Activated naive CD8-positive, alpha-beta T cell treated with anti-CD3 and anti-CD28 coated beads, Interleukin-2, amount 50 U/mL, for 16 hours (primary cell): ENCODE measurements around the gene ERBIN.
"Not testable (repeated sequence)": the region's sequence is repeated elsewhere in the genome, so short reads cannot be mapped to it uniquely, and the experiment has no call there.

Experiments used
- DNase-seq: peaks from one replicate; pipeline ENCODE4 v3.0.0-alpha.2; 2020; ENCODE audit warnings: low read depth, low spot score

ERBIN gene, protein sequence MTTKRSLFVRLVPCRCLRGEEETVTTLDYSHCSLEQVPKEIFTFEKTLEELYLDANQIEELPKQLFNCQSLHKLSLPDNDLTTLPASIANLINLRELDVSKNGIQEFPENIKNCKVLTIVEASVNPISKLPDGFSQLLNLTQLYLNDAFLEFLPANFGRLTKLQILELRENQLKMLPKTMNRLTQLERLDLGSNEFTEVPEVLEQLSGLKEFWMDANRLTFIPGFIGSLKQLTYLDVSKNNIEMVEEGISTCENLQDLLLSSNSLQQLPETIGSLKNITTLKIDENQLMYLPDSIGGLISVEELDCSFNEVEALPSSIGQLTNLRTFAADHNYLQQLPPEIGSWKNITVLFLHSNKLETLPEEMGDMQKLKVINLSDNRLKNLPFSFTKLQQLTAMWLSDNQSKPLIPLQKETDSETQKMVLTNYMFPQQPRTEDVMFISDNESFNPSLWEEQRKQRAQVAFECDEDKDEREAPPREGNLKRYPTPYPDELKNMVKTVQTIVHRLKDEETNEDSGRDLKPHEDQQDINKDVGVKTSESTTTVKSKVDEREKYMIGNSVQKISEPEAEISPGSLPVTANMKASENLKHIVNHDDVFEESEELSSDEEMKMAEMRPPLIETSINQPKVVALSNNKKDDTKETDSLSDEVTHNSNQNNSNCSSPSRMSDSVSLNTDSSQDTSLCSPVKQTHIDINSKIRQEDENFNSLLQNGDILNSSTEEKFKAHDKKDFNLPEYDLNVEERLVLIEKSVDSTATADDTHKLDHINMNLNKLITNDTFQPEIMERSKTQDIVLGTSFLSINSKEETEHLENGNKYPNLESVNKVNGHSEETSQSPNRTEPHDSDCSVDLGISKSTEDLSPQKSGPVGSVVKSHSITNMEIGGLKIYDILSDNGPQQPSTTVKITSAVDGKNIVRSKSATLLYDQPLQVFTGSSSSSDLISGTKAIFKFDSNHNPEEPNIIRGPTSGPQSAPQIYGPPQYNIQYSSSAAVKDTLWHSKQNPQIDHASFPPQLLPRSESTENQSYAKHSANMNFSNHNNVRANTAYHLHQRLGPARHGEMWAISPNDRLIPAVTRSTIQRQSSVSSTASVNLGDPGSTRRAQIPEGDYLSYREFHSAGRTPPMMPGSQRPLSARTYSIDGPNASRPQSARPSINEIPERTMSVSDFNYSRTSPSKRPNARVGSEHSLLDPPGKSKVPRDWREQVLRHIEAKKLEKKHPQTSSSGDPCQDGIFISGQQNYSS (N-terminal part only)

DNA sequence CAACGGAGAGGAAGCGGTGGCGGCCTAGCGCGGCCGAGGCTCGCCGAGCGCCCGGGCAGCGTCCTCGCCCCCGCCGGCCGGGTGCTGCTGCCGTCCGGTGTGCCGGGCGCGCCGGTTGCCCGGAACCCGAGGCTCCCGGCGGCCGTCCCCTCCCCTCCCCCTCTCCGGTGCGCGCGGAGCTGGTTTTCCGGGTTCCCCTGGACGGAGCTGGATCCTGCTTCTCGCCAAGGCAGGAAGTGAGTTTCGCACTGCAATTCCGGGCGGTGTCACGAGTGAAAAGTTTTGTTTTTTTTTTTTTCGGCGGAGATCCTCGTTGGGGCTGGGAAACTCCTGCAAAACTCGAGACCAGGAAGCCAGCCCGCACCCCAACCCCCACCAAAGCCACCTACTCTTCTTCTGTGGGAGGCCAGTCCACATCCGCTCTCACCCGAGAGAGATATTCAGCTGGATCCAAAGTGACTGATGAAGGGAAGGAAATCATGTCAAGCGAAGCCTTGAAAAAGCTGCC, at the start of gene ERBIN:
Gene ERBIN, plus strand, starts transcription at position 300 of the 508 bp plus-strand sequence. CDS start 66,144 bp downstream, outside the sequence.
- peak; percentile 27 for DNase-seq

DNA sequence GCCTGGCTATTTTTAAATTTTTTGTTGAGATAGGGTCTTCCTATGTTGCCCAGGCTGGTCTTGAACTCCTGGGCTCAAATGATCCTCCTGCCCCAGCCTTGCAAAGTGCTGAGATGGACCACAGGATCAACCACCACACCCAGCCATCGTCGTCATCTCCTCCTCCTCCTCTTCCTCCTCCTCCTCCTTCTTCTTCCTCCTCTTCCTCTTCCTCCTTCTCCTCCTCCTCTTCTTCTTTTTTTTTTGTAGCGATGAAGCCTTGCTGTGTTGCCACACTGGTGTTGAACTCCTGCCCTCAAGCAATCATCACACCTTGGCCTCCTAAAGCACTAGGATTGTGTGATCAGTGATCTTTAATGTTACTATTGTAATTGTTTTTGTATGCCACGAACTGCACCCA, 49.4 kb upstream of the ERBIN start:
- DNase-seq = no peak

DNA sequence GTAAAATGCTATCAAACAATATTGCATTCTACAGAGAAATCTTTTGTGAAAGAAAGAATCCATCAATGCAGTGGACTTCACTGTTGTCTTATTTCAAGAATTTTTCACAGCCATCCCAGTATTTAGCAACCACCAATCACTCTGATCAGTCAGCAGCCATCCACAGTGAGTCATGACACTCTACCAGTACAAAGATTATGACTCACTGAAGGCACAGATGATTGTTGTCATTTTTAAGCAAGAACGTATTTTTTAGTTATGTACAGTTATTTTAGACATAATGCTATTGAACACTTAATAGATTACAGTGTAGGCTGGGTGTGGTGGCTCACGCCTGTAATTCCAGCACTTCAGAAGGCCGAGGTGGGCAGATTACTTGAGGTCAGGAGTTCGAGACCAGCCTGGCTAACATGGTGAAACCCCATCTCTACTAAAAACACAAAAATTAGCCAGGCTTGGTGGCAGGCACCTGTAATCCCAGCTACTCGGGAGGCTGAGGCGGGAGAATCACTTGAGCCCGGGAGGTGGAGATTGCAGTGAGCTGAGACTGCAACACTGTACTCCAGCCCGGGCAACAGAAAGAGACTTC, 46.6 kb upstream of the ERBIN start:
- not testable (repeated sequence) for DNase-seq

GRCh38 chr5:65880496-65881072, 45.8 kb upstream of the ERBIN start:
- no peak for DNase-seq

GRCh38 chr5:65882278-65882677, 44.1 kb upstream of the ERBIN start:
- no peak for DNase-seq

DNA sequence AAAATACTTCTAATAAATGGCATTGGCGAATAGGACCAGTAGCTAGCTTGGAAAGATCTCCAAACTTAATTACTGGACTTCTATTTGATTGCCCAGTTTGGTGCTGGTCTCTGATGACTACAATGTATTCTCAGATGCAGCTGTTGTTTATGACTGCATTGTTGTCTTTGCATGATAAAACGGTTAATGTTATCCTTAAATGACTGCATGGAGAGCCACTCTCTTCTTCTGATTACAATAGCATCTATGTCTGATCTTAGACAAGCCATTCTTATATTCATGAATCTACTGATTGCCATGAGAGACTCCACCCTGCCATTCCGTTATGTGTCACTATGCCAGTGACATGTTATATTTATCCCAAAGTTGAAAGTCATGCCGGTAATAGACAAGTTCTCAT, 42.9 kb upstream of the ERBIN start:
- no peak for DNase-seq

DNA sequence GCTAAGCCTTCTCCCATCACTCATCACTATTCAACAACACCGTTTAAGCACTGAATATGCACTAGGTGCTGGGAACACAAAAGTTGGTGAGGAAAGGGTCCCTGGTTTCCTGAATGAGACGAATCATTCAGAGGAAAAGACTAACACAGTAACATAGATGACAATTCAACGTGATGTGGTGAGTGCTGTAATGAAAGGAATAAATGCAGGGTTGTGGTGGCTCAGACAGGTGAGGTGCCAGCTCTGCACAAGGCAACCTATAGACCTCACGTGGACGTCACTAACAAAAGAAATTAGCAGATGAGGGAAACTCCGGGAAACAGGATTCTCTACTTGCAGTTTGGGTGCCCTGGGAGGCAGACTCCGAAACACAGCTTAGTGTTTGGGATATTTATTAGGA, 40.0 kb upstream of the ERBIN start:
- no peak for DNase-seq

GRCh38 chr5:65892024-65892423, 34.4 kb upstream of the ERBIN start:
- DNase-seq = not testable (repeated sequence)

DNA sequence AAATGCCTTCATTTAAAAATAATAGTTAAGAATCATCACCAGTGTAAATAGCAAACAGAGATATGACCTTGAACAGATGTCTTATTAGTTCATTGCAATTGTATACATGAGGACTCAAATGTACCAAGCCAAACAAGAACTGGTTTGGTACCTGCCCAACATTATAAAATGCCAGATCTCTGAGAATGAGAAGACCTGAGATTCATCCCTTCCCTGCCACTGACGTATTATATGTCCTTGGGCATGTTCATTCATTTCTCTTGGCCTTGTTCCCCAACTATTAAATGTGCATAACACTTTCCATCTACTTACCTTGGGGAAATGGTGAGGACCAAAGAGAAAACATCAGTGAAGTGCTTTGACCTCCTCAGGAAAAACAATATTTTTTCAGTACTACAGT, 33.6 kb upstream of the ERBIN start:
- DNase-seq = no peak

DNA sequence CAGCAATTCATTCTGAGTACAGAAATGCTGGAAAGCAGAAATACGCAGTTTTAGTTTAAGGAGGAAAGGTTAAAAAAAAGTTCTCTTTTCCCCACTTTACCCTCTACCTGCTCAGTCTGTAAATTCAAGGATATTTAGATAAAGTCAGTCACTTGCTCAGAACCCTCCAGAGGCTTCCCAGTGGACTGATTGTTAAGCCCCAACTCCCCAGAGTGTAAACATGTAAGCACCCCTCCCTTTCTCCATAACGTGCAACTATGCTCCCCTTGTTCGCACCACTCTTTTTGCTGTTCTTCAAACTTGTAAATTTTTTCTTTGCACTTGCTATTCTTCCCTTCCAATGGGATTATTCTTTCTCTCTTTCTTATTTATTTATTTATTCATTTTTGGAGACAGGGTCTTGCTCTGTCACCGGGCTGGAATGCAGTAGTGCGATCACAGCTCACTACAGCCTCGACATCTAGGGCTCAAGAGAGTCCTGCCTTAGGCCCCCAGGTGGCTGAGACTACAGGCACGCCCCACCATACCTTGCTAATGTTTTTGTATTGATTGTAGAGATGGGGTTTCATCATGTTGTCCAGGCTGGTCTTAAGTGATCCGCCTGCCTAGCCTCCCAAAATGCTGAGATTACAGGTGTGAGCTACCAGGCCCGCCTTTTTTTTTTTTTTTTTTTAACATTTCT, 32.5 kb upstream of the ERBIN start:
- no peak for DNase-seq

- no peak for DNase-seq
These were observed 30.5 kb upstream of the ERBIN start for GRCh38 chr5:65895891-65896290.

GRCh38 chr5:65900746-65901145, 25.6 kb upstream of the ERBIN start:
- DNase-seq = no peak

DNA sequence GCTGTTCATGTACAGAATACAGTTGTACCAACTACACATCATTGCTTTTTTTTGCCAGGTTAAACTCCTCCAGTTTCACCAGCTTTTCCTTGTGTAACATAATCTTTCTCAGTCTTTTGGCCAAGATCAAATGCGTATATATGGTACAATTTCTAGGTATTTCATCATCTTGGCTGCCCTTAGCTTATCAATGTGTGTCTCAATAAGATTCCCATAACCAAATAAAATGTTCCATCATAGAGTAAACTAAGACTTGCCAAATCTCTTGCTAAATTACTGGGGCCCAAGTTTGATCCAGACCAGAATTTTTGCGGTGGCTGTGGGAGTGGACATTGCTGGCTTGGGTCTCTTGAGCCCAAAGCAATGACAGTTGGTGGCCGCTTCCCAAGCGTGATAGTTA, 24.3 kb upstream of the ERBIN start:
- DNase-seq = no peak

GRCh38 chr5:65903581-65903980, 22.8 kb upstream of the ERBIN start:
- no peak for DNase-seq

GRCh38 chr5:65906256-65906655, 20.1 kb upstream of the ERBIN start:
- DNase-seq = no peak

- DNase-seq = no peak
These were observed 19.2 kb upstream of the ERBIN start for GRCh38 chr5:65907135-65907534.

DNA sequence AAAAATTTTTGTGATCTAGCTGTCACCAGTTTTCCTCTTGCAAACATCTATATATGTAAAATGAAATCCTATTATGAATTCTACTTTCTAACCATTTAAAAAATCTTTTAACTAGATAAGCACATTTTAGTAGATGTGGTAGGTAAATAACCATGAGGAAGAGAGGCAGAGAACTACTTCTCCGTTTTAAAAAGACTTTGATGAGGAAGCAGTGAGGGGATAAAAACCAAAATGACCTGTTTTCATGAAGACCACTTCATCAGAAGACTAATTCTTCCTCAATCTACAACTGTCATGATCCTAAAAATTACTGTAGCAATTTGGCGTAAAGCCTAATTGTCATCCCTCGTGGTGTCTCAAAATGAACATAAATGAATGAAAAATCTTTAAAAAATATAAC, 15.7 kb upstream of the ERBIN start:
- no peak for DNase-seq

- DNase-seq = no peak
These were observed 14.1 kb upstream of the ERBIN start for GRCh38 chr5:65912311-65912710.

DNA sequence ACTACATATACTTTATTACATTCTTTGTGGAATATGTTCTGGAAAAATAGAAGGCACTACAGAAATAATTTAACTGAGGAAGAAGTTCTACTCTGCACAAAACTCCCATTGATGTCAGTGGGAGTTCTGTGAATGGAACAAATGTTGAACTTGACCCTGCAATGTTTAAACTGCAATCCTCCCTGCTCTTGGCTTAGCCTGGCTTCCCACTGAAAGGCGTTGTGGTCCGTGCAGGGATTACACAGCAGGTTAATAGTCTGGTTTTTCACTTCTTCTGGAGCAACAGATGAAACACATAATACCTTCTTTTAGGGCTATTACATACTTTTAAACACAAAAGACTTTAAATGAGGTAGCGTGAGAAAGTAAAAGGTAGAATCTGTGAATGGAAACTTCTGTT, 12.9 kb upstream of the ERBIN start:
- DNase-seq = no peak

DNA sequence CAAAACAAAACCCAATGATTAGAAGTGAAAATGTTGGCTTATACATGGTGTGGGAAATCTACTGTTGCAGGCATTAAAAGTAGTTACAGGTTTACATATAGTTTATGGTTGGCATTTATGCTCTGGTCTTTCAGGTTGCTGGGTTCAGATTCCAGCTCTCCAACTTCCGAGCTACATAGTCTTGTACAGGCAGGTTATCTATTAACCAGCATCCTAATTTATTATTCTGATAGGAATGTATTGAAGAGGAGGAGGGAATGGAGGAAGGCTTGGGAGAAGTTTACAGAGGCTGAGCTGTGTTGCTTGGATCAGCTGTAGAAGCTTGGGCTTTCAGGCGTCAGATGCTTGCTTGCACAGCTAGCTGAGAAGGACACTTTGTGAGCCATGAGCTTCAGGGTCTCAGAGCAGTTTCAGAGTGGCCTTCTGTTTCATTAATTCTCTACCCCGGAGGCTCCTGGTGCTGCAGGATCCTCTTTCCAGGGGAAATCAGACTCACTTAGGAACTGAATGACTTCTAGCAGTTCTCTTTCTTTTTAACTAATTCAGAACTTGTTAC, 11.7 kb upstream of the ERBIN start:
- no peak for DNase-seq
